GM06990 (cell line): ENCODE measurements around the gene TMEM244.
"Not testable (repeated sequence)": the region's sequence is repeated elsewhere in the genome, so short reads cannot be mapped to it uniquely, and the experiment has no call there.

Experiments used
- DNase-seq: peaks from one replicate; pipeline ENCODE4 v3.0.0-alpha.2; 2011; ENCODE audit not compliant: insufficient read length; ENCODE audit errors: extremely low read depth
- H3K27me3 ChIP-seq: replicated peaks from 2 replicates; pipeline ENCODE4 v1.6.0; 2011; ENCODE audit warnings: low read length; ENCODE audit not compliant: control insufficient read depth, insufficient read depth
- H3K36me3 ChIP-seq: 2 replicates; pipeline ENCODE4 v1.5.1; 2011; ENCODE audit warnings: low read length; ENCODE audit not compliant: control insufficient read depth, insufficient read depth
- H3K4me3 ChIP-seq: replicated peaks from 2 replicates; pipeline ENCODE4 v1.5.1; 2011; ENCODE audit warnings: low read depth, mild to moderate bottlenecking, control low read depth, low read length
- CTCF ChIP-seq: IDR thresholded peaks from 2 replicates; pipeline ENCODE4 v1.5.1; 2011; ENCODE audit warnings: low read length, control low read depth, mild to moderate bottlenecking, inconsistent platforms; ENCODE audit not compliant: insufficient read depth, poor library complexity, severe bottlenecking

TMEM244 gene

DNA sequence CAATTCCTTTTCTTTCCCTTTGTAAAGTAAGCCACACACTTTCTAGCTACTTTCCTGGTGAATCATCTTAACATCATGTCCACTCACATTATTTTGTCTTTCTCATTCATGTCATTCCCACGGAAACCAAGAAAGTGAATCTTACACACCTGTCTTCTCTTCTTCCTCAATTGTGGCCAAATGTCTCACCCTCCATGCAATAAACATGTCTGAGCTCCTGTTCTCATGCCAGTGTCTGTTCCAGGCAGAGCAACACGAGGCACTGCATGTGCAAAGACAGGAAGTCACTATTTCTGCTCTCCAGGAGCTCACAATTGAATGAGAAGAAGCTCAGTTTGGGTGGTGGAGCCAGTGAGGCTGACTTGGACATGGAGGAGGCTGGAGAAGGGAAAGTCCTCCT, 29.0 kb upstream of the TMEM244 start:
- no peak for DNase-seq
- no peak for TF ChIP-seq CTCF
- Histone ChIP-seq H3K27me3 (no peaks in the 10 kb centered on the region), H3K36me3 (no peaks in the 10 kb centered on the region), H3K4me3 (no peak overlapping the region)

GRCh38 chr6:129889580-129889979, 28.5 kb upstream of the TMEM244 start:
- no peak for DNase-seq
- no peak for TF ChIP-seq CTCF
- Histone ChIP-seq H3K36me3 (no peaks in the 10 kb centered on the region), H3K27me3 (no peaks in the 10 kb centered on the region), H3K4me3 (no peak overlapping the region)

DNA sequence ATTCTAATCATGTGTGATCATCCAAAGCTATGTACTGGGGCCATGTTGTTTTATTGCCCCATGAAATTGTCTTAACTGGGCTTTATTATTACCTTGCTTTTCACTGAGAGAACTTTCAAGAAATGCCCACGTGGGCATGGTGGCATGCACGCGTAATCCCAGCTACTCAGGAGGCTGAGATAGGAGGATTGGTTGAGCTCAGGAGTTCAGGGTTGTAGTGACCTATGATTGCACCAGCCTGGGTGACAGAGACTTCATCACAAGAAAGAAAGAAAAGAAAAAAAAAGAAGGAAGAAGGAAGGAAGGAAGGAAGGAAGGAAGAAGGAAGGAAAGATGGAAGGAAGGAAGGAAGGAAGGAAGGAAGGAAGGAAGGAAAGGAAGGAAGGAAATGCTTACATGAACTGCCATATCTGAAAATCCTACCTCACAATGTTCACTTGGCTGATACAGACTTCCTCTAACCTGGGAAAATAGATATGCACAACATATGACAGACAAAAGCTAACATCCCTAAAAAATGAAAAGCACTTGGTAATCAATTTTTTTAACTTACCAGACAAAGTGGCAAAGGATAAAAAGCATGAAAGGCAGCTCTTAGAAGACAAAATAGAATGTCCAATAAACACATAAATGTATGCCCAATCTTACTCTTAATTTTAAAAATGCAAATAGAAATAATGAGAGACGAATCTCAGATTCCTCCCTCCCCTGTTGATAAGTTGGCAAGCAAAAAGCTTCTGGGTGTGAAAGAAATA, 25.5 kb upstream of the TMEM244 start:
- no peaks in the 10 kb centered on the region for H3K36me3 ChIP-seq

GRCh38 chr6:129884211-129884610, 23.1 kb upstream of the TMEM244 start:
- no peak overlapping the region for H3K4me3 ChIP-seq
- DNase-seq: no peak
- H3K27me3 ChIP-seq: no peaks in the 10 kb centered on the region
- no peak for TF ChIP-seq CTCF
- no peaks in the 10 kb centered on the region for H3K36me3 ChIP-seq

More for the DNA sequence above, 25.5 kb upstream of the TMEM244 start:
- DNase-seq: no peak
- Histone ChIP-seq H3K27me3 (no peaks in the 10 kb centered on the region), H3K4me3 (no peak overlapping the region)
- no peak for TF ChIP-seq CTCF

DNA sequence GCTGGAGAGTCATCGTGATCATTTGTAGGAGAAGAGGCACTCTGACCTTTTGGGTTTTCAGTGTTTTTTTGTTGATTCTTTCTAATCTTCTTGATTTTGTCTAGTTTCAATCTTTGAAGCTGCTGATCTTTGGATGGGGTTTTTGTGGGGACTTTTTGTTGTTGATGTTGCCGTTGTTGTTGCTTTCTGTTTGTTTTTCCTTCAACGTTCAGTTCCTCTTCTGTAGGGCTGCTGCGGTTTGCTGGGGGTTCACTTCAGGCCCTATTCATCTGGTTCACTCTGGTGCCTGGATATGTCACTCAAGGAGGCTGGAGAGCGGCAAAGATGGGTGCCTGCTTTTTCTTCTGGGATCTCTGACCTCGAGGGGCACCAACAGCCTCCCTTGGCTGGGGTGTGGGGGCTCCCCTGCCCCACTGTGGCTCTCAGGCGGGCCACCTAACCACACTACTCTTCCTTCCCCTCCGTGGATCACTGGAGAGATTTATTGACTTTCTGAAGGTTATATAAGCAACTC, 21.5 kb upstream of the TMEM244 start:
- TF ChIP-seq CTCF: no peak
- no peaks in the 10 kb centered on the region for H3K27me3 ChIP-seq
- peak; percentile 56 for DNase-seq
- H3K4me3 ChIP-seq: no peak overlapping the region
- H3K36me3 ChIP-seq: no peaks in the 10 kb centered on the region

DNA sequence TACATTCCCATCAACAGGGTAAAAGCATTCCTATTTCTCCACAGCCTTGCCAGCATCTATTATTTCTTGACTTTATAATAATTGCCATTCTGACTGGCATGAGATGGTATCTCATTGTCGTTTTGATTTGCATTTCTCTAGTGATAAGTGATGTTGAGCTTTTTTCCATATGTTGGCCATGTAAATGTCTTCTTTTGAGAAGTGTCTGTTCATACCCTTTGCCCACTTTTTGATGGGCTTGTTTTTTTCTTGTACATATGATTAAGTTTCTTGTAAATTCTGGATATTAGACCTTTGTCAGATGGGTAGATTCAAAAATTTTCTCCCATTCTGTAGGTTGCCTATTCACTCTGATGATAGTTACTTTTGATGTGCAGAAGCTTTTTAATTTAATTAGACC, 16.8 kb upstream of the TMEM244 start:
- DNase-seq: not testable (repeated sequence)

More for the DNA sequence above, 16.8 kb upstream of the TMEM244 start:
- not testable (repeated sequence) for H3K4me3 ChIP-seq, H3K36me3 ChIP-seq, H3K27me3 ChIP-seq
